HL-60 (cell line): ENCODE results near the gene ADAMTS3.

Experiments
- DNase-seq, 2 experiments: peaks; one replicate each; pipeline ENCODE4 v3.0.0-alpha.2; 2010 to 2020; ENCODE audit warnings: low read depth in 1 of 2, low spot score in 1 of 2
- H3K27ac ChIP-seq: fragments of 250-450 bp; sonication (Bioruptor Pico); replicated peaks from 2 replicates; pipeline ENCODE4 v1.5.1; 2020; ENCODE audit warnings: mild to moderate bottlenecking, moderate library complexity
- H3K27me3 ChIP-seq: fragments of 250-450 bp; sonication (Bioruptor Pico); 2 replicates; pipeline ENCODE4 v1.5.1; 2021; ENCODE audit warnings: mild to moderate bottlenecking, moderate library complexity; ENCODE audit not compliant: insufficient read depth, poor library complexity, severe bottlenecking
- H3K4me3 ChIP-seq: replicated peaks from 2 replicates; pipeline ENCODE4 v1.5.1; 2011; ENCODE audit warnings: mild to moderate bottlenecking, control low read depth, low read length; ENCODE audit not compliant: insufficient read depth
- GABPA ChIP-seq: IDR thresholded peaks from 2 replicates; pipeline ENCODE4 v1.6.1; 2012; ENCODE audit warnings: low read depth
- POLR2AphosphoS5 ChIP-seq: IDR thresholded peaks from 2 replicates; pipeline ENCODE4 v1.6.1; 2012; ENCODE audit warnings: low read depth
- SPI1 ChIP-seq: IDR thresholded peaks from 2 replicates; pipeline ENCODE4 v1.6.1; 2012; ENCODE audit warnings: low read depth, mild to moderate bottlenecking, borderline replicate concordance
- TF ChIP-seq, protein P1 (sequence below): IDR thresholded peaks from 2 replicates; pipeline ENCODE4 v1.6.1; 2012; ENCODE audit warnings: low read depth; ENCODE audit not compliant: insufficient replicate concordance
- TF ChIP-seq, protein P2 (sequence below): IDR thresholded peaks from one replicate; pipeline ENCODE4 v1.5.1; 2011; ENCODE audit warnings: low read length, control low read depth, inconsistent platforms; ENCODE audit not compliant: insufficient read depth

Gene ADAMTS3

DNA sequence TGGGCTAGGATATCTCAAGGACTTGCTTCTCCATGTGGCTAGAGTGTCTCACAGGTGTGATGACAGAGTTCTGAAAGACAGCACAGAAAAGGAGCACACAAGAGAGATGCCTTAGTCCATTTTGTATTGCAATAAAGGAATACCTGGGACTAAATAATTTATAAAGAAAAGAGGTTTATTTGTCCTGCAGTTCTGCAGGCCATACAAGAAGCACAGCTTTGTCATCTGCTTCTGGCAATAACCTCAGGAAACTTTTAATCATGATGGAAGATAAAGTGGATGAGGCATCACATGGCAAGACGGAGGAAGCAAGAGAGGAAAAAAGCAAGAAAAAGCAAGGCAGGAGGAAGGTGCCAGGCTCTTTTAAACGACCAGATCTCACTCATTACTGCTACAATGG is 126.9 kb downstream of the ADAMTS3 start:
- no peak overlapping the region for H3K27ac ChIP-seq
- no peak overlapping the region for H3K4me3 ChIP-seq
- TF ChIP-seq SPI1, result no peak
- TF ChIP-seq, protein P1, sequence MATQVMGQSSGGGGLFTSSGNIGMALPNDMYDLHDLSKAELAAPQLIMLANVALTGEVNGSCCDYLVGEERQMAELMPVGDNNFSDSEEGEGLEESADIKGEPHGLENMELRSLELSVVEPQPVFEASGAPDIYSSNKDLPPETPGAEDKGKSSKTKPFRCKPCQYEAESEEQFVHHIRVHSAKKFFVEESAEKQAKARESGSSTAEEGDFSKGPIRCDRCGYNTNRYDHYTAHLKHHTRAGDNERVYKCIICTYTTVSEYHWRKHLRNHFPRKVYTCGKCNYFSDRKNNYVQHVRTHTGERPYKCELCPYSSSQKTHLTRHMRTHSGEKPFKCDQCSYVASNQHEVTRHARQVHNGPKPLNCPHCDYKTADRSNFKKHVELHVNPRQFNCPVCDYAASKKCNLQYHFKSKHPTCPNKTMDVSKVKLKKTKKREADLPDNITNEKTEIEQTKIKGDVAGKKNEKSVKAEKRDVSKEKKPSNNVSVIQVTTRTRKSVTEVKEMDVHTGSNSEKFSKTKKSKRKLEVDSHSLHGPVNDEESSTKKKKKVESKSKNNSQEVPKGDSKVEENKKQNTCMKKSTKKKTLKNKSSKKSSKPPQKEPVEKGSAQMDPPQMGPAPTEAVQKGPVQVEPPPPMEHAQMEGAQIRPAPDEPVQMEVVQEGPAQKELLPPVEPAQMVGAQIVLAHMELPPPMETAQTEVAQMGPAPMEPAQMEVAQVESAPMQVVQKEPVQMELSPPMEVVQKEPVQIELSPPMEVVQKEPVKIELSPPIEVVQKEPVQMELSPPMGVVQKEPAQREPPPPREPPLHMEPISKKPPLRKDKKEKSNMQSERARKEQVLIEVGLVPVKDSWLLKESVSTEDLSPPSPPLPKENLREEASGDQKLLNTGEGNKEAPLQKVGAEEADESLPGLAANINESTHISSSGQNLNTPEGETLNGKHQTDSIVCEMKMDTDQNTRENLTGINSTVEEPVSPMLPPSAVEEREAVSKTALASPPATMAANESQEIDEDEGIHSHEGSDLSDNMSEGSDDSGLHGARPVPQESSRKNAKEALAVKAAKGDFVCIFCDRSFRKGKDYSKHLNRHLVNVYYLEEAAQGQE, result no peak
- TF ChIP-seq, protein P2, sequence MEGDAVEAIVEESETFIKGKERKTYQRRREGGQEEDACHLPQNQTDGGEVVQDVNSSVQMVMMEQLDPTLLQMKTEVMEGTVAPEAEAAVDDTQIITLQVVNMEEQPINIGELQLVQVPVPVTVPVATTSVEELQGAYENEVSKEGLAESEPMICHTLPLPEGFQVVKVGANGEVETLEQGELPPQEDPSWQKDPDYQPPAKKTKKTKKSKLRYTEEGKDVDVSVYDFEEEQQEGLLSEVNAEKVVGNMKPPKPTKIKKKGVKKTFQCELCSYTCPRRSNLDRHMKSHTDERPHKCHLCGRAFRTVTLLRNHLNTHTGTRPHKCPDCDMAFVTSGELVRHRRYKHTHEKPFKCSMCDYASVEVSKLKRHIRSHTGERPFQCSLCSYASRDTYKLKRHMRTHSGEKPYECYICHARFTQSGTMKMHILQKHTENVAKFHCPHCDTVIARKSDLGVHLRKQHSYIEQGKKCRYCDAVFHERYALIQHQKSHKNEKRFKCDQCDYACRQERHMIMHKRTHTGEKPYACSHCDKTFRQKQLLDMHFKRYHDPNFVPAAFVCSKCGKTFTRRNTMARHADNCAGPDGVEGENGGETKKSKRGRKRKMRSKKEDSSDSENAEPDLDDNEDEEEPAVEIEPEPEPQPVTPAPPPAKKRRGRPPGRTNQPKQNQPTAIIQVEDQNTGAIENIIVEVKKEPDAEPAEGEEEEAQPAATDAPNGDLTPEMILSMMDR, result no peak
- TF ChIP-seq GABPA, result no peak
- no peak for TF ChIP-seq POLR2AphosphoS5
- DNase-seq, result no peak
- H3K27me3 ChIP-seq, result no peaks in the 10 kb centered on the region

DNA sequence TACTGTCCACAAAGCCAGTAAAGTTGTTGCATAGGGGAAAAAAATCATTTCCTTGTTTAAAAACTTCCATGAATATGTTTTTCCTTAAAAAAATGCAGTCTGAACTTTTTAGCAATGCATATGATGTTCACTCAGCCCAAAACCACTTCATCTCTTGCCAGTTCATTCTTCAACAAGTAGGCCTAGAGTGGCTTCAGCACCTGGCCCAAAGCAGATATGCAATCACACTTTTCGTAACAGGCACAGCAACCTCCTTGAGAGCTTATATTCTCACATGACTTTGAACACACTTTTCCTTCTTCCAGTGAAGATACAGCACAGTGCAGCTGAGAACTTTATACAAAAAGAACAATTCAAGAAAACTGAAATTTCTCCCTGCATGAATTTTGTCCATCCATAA is 128.6 kb downstream of the ADAMTS3 start:
- TF ChIP-seq SPI1 (no peak), POLR2AphosphoS5 (no peak), GABPA (no peak)
- TF ChIP-seq, protein P1, result no peak
- TF ChIP-seq, protein P2, result no peak
- no peak for DNase-seq

DNA sequence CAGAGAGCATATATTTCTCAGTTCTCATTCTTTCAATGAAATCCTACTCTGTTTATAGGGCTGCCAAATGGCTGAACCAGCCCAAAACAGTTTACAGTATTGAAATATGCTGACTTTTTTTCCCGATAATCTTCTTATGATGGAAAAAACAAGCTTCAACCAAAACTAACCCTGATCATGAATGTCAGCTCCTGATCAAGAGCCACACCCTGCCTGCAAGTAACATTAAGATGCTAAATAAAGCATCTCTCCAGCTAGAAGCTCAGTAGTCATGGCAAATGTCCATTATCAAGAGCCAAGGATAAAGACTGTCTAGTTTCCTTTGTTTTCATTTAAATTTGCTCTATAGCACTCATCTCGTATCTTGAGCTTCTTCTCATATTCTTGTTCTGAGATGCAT is 136.0 kb downstream of the ADAMTS3 start:
- Histone ChIP-seq H3K4me3 (no peak overlapping the region), H3K27ac (no peak overlapping the region), H3K27me3 (no peaks in the 10 kb centered on the region)
- DNase-seq, result no peak
- TF ChIP-seq, protein P2, result no peak
- TF ChIP-seq, protein P1, result no peak
- TF ChIP-seq GABPA (no peak), SPI1 (no peak), POLR2AphosphoS5 (no peak)

More for the DNA sequence above, 128.6 kb downstream of the ADAMTS3 start:
- no peaks in the 10 kb centered on the region for H3K27me3 ChIP-seq
- H3K27ac ChIP-seq, result no peak overlapping the region
- no peak overlapping the region for H3K4me3 ChIP-seq
